Neural cell (in vitro differentiated cells): ENCODE data around the gene NNT. TPM values are rescaled to one million over a fixed set of nuclear protein-coding genes. Genes with fewer than 3 reads are reported as not detected.

Source experiments
- H2AFZ ChIP-seq: fragments of 200-600, 300-800 bp; sonication (generic), shearing (Covaris generic); 2 replicates; pipeline ENCODE4 v1.6.0; 2014; ENCODE audit warnings: low read depth, mild to moderate bottlenecking, antibody characterized with exemption, low read length, moderate library complexity
- H3F3A ChIP-seq: fragments of 200-600 bp; shearing (Covaris generic); 2 replicates; pipeline ENCODE4 v1.6.1; 2016; ENCODE audit warnings: mild to moderate bottlenecking, moderate library complexity, mixed read lengths, antibody characterized with exemption, low read length; ENCODE audit not compliant: insufficient read depth, poor library complexity, severe bottlenecking
- H3K27ac ChIP-seq: fragments of 200-600, 300-800 bp; sonication (generic), shearing (Covaris generic); 2 replicates; pipeline ENCODE4 v1.5.1; 2014; ENCODE audit warnings: mild to moderate bottlenecking, low read length, moderate library complexity
- H3K27me3 ChIP-seq: fragments of 300-800, 200-600 bp; sonication (generic), shearing (Covaris generic); 2 replicates; pipeline ENCODE4 v1.6.0; 2014; ENCODE audit warnings: mild to moderate bottlenecking, low read depth, low read length, moderate library complexity; ENCODE audit not compliant: insufficient read depth
- H3K36me3 ChIP-seq: fragments of 300-800, 200-600 bp; sonication (generic), shearing (Covaris generic); 2 replicates; pipeline ENCODE4 v1.5.1; 2014; ENCODE audit warnings: mild to moderate bottlenecking, antibody characterized with exemption, low read length, moderate library complexity; ENCODE audit not compliant: insufficient read depth
- H3K4me2 ChIP-seq: fragments of 300-800, 200-600 bp; sonication (generic), shearing (Covaris generic); 2 replicates; pipeline ENCODE4 v1.6.0; 2014; ENCODE audit warnings: mild to moderate bottlenecking, low read length
- H3K4me3 ChIP-seq: fragments of 300-800, 200-600 bp; sonication (generic), shearing (Covaris generic); 2 replicates; pipeline ENCODE4 v1.5.1; 2014; ENCODE audit warnings: mild to moderate bottlenecking, low read length, moderate library complexity
- H3K79me2 ChIP-seq: fragments of 200-600 bp; shearing (Covaris generic); replicated peaks from 2 replicates; pipeline ENCODE4 v1.6.0; 2014; ENCODE audit warnings: mild to moderate bottlenecking, low read length, moderate library complexity; ENCODE audit not compliant: insufficient read depth
- H3K9ac ChIP-seq: fragments of 300-800, 200-600 bp; sonication (generic), shearing (Covaris generic); 2 replicates; pipeline ENCODE4 v1.6.1; 2016; ENCODE audit warnings: mild to moderate bottlenecking, low read length, mixed read lengths
- H3K9me2 ChIP-seq: fragments of 200-600 bp; shearing (Covaris generic); 2 replicates; pipeline ENCODE4 v1.6.1; 2016; ENCODE audit warnings: mild to moderate bottlenecking, low read length, mixed read lengths; ENCODE audit not compliant: insufficient read depth
- H3K9me3 ChIP-seq: fragments of 200-600, 300-800 bp; sonication (generic), shearing (Covaris generic); 2 replicates; pipeline ENCODE4 v1.6.1; 2016; ENCODE audit warnings: mild to moderate bottlenecking, mixed run types, low read length, moderate library complexity, mixed read lengths
- H4K20me1 ChIP-seq: fragments of 200-600 bp; shearing (Covaris generic); 2 replicates; pipeline ENCODE4 v1.6.1; 2016; ENCODE audit warnings: mild to moderate bottlenecking, mixed run types; ENCODE audit not compliant: insufficient read depth
- CTCF ChIP-seq: fragments of 450-650 bp; IDR thresholded peaks from 2 replicates; pipeline ENCODE4 v1.5.1; 2014; ENCODE audit warnings: antibody characterized with exemption, mild to moderate bottlenecking, moderate library complexity; ENCODE audit not compliant: poor library complexity, severe bottlenecking
- EP300 ChIP-seq: fragments of 450-650 bp; conservative IDR thresholded peaks from 2 replicates; pipeline ENCODE4 v1.6.1; 2014; ENCODE audit warnings: antibody characterized with exemption, mild to moderate bottlenecking, moderate library complexity; ENCODE audit not compliant: poor library complexity, severe bottlenecking
- EZH2 ChIP-seq: fragments of 200-600, 300-800 bp; shearing (Covaris generic), sonication (generic); IDR thresholded peaks from 2 replicates; pipeline ENCODE4 v1.6.1; 2014; ENCODE audit warnings: antibody characterized with exemption, low read length, borderline replicate concordance, mild to moderate bottlenecking; ENCODE audit not compliant: insufficient read depth, poor library complexity, severe bottlenecking
- MXI1 ChIP-seq: fragments of 450-650 bp; conservative IDR thresholded peaks from 2 replicates; pipeline ENCODE4 v1.6.1; 2014; ENCODE audit warnings: antibody characterized with exemption, mild to moderate bottlenecking; ENCODE audit not compliant: poor library complexity, severe bottlenecking
- RAD21 ChIP-seq: fragments of 450-650 bp; conservative IDR thresholded peaks from 2 replicates; pipeline ENCODE4 v1.6.1; 2014; ENCODE audit warnings: antibody characterized with exemption, mild to moderate bottlenecking, moderate library complexity
- REST ChIP-seq: IDR thresholded peaks from 2 replicates; pipeline ENCODE4 v1.6.1; 2012; ENCODE audit warnings: borderline replicate concordance
- SMC3 ChIP-seq: fragments of 450-650 bp; conservative IDR thresholded peaks from 2 replicates; pipeline ENCODE4 v1.6.1; 2014; ENCODE audit warnings: antibody characterized with exemption, mild to moderate bottlenecking, moderate library complexity; ENCODE audit not compliant: poor library complexity
- TAF1 ChIP-seq: IDR thresholded peaks from 2 replicates; pipeline ENCODE4 v1.6.1; 2012; ENCODE audit warnings: low read depth
- polyA plus RNA-seq: library from polyadenylated mRNA; depleted of rRNA; stranded (reverse); fragments of >200 nt; gene quantifications from 2 replicates; pipeline ENCODE4 v1.2.3, GENCODE V29; 2014

NNT gene
- polyA plus RNA-seq, 1 donor from 2014 or later: 120 TPM

GRCh38 chr5:43676083-43676840, 73.3 kb downstream of the NNT start:
- no peaks in the 10 kb centered on the region for H3K9me2 ChIP-seq
- H3K27ac ChIP-seq: no peak overlapping the region
- no peaks in the 10 kb centered on the region for H3K9me3 ChIP-seq
- H4K20me1 ChIP-seq: no peaks in the 10 kb centered on the region
- H3K9ac ChIP-seq: no peak overlapping the region
- no peak overlapping the region for H3K4me2 ChIP-seq
- H3F3A ChIP-seq: no peaks in the 10 kb centered on the region
- H3K79me2 ChIP-seq: no peaks in the 10 kb centered on the region
- no peaks in the 10 kb centered on the region for H3K27me3 ChIP-seq
- TF ChIP-seq SMC3 (no peak), CTCF (no peak), TAF1 (no peak), MXI1 (no peak), RAD21 (no peak), EZH2 (no peak), REST (no peak), EP300 (no peak)
- peaks cover 12% of the 10 kb centered on the region for H3K36me3 ChIP-seq
- H3K4me3 ChIP-seq: no peak overlapping the region
- H2AFZ ChIP-seq: no peak overlapping the region

GRCh38 chr5:43677253-43677652, 74.3 kb downstream of the NNT start:
- Histone ChIP-seq H3K27ac (no peak overlapping the region), H3K27me3 (no peaks in the 10 kb centered on the region), H3K4me3 (no peak overlapping the region), H4K20me1 (no peaks in the 10 kb centered on the region), H3K79me2 (no peaks in the 10 kb centered on the region), H3K4me2 (no peak overlapping the region), H2AFZ (no peak overlapping the region), H3K9me3 (no peaks in the 10 kb centered on the region), H3K36me3 (peaks cover 12% of the 10 kb centered on the region), H3K9me2 (no peaks in the 10 kb centered on the region), H3F3A (no peaks in the 10 kb centered on the region), H3K9ac (no peak overlapping the region)
- no peak for TF ChIP-seq TAF1
